ENCODE data around the gene HAND2.

Gene HAND2

GRCh38 chr4:173507471-173508385 lies 22.3 kb downstream of the HAND2 start:
- Histone ChIP-seq H3K27me3 (replicated peaks in 2 of 5; ENCODE audit: control insufficient read depth in 4 of 5, insufficient read depth in 5 of 5, low read length in 4 of 5) (peaks cover 28 to 100% (median 73%) of the 10 kb centered on the region in 5 experiments), H3K4me3 (ENCODE audit: control insufficient read depth in 1 of 7, extremely low read depth in 1 of 7, insufficient read depth in 4 of 7, low read depth in 2 of 7, low read length in 6 of 7) (peak overlapping the region in 1 of 7 experiments; percentile 54), H3K4me1 (ENCODE audit: control extremely low read depth in 1 of 4, control insufficient read depth in 4 of 4, insufficient read depth in 4 of 4, low read length in 3 of 4) (peaks cover 0 to 37% (median 34%) of the 10 kb centered on the region in 4 experiments), H3K27ac (ENCODE audit: insufficient read depth in 1 of 2, low read depth in 1 of 2, low read length in 2 of 2, poor library complexity in 1 of 2, severe bottlenecking in 2 of 2) (no peak overlapping the region), H3K9me3 (ENCODE audit: control extremely low read depth in 1 of 5, control insufficient read depth in 4 of 5, insufficient read depth in 2 of 5, low read depth in 1 of 5, low read length in 4 of 5) (peaks cover 0 to 4% (median 0%) of the 10 kb centered on the region in 5 experiments), H3K36me3 (ENCODE audit: control insufficient read depth in 4 of 4, insufficient read depth in 4 of 4, low read length in 3 of 4) (no peaks in the 10 kb centered on the region)
- WGBS (ENCODE audit: insufficient coverage): 9% methylated on average over 19 of the region's 27 CpGs
- DNase-seq: no peak
- ChIA-PET CTCF (interaction anchor here (1.8 kb wide), 1 partner anchor 21 kb away, joined by 5 read pairs; no protein-coding TSS in a partner anchor), POLR2A (no interaction called here)

DNA sequence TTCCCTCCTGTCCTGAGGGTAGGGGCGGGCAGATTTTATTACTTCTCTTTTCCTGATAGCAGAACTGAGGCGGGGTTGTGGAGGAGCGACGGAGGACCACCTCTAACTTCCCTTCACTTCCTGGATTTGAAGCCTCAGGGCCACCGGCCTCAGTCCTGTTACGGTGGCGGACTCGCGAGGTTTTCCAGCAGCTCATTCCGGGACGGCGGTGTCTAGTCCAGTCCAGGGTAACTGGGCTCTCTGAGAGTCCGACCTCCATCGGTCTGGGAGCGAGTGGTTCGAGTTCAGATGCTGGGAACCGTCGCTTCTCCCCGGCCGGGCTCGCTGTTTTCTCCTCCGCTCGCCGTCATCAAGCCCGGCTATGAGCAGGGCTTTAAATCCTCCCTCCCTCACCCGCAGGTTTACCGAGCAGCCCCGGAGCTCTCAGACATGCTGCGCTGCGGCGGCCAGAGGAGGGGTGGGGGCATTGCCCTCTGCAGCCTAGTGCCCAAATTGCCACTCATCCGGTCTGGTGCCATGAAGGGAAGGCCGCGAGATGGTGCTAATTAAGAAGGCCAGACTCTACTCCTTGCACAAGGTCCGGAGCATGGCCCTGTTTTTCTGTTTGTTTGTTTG lies 23.3 kb downstream of the HAND2 start:
- under 1% methylated on average over 30 of the region's 35 CpGs for WGBS (ENCODE audit: insufficient coverage)
- DNase-seq: peak in 1 of 3 donors; percentile 61
- ChIA-PET POLR2A (no interaction called here), CTCF (interaction anchor here (0.8 to 1.8 kb wide), 2 partner anchors 11 to 12 kb away, joined by 3 to 5 read pairs; no protein-coding TSS in a partner anchor)
- H3K4me3 ChIP-seq (ENCODE audit: control insufficient read depth in 1 of 7, extremely low read depth in 1 of 7, insufficient read depth in 4 of 7, low read depth in 2 of 7, low read length in 6 of 7): peak overlapping the region in 4 of 7 experiments; percentile 10 to 54 (median 38)
- H3K4me1 ChIP-seq (ENCODE audit: control extremely low read depth in 1 of 4, control insufficient read depth in 4 of 4, insufficient read depth in 4 of 4, low read length in 3 of 4): peaks cover 0 to 48% (median 38%) of the 10 kb centered on the region in 4 experiments
- H3K27ac ChIP-seq (ENCODE audit: insufficient read depth in 1 of 2, low read depth in 1 of 2, low read length in 2 of 2, poor library complexity in 1 of 2, severe bottlenecking in 2 of 2): no peak overlapping the region
- peaks cover 0 to under 1% (median 0%) of the 10 kb centered on the region in 5 experiments for H3K9me3 ChIP-seq (ENCODE audit: control extremely low read depth in 1 of 5, control insufficient read depth in 4 of 5, insufficient read depth in 2 of 5, low read depth in 1 of 5, low read length in 4 of 5)
- H3K27me3 ChIP-seq (replicated peaks in 2 of 5; ENCODE audit: control insufficient read depth in 4 of 5, insufficient read depth in 5 of 5, low read length in 4 of 5): peaks cover 20 to 100% (median 68%) of the 10 kb centered on the region in 5 experiments
- no peaks in the 10 kb centered on the region for H3K36me3 ChIP-seq (ENCODE audit: control insufficient read depth in 4 of 4, insufficient read depth in 4 of 4, low read length in 3 of 4)

- CTCF ChIA-PET: interaction anchor here (0.8 to 1.8 kb wide), 13 partner anchors 9 to 618 kb away, joined by 3 to 5 read pairs (median 3); no protein-coding TSS in a partner anchor
- Histone ChIP-seq H3K27ac (ENCODE audit: insufficient read depth in 1 of 2, low read depth in 1 of 2, low read length in 2 of 2, poor library complexity in 1 of 2, severe bottlenecking in 2 of 2) (no peak overlapping the region), H3K36me3 (ENCODE audit: control insufficient read depth in 4 of 4, insufficient read depth in 4 of 4, low read length in 3 of 4) (no peaks in the 10 kb centered on the region), H3K4me3 (ENCODE audit: control insufficient read depth in 1 of 7, extremely low read depth in 1 of 7, insufficient read depth in 4 of 7, low read depth in 2 of 7, low read length in 6 of 7) (peak overlapping the region in 2 of 7 experiments; percentile 10 to 26), H3K9me3 (ENCODE audit: control extremely low read depth in 1 of 5, control insufficient read depth in 4 of 5, insufficient read depth in 2 of 5, low read depth in 1 of 5, low read length in 4 of 5) (peaks cover 0 to 7% (median 2%) of the 10 kb centered on the region in 5 experiments), H3K4me1 (ENCODE audit: control extremely low read depth in 1 of 4, control insufficient read depth in 4 of 4, insufficient read depth in 4 of 4, low read length in 3 of 4) (peaks cover 0 to 55% (median 41%) of the 10 kb centered on the region in 4 experiments), H3K27me3 (replicated peaks in 2 of 5; ENCODE audit: control insufficient read depth in 4 of 5, insufficient read depth in 5 of 5, low read length in 4 of 5) (peaks cover 20 to 100% (median 69%) of the 10 kb centered on the region in 5 experiments)
- DNase-seq: peak in 1 of 3 donors; percentile 61
- WGBS (ENCODE audit: insufficient coverage): 0% methylated on average over 4 of the region's 9 CpGs
- POLR2A ChIA-PET: no interaction called here
These were observed 24.0 kb downstream of the HAND2 start for GRCh38 chr4:173505924-173506518.

- CTCF ChIA-PET: interaction anchor here (1.0 to 3.3 kb wide), 5 partner anchors 10 to 86 kb away, joined by 3 to 13 read pairs (median 5); no protein-coding TSS in a partner anchor
These were observed 25.9 kb downstream of the HAND2 start for GRCh38 chr4:173504181-173504503.

GRCh38 chr4:173503330-173504180 lies 26.5 kb downstream of the HAND2 start:
- Histone ChIP-seq H3K27me3 (replicated peaks in 2 of 5; ENCODE audit: control insufficient read depth in 4 of 5, insufficient read depth in 5 of 5, low read length in 4 of 5) (peaks cover 22 to 100% (median 78%) of the 10 kb centered on the region in 5 experiments), H3K4me1 (ENCODE audit: control extremely low read depth in 1 of 4, control insufficient read depth in 4 of 4, insufficient read depth in 4 of 4, low read length in 3 of 4) (peaks cover 0 to 53% (median 38%) of the 10 kb centered on the region in 4 experiments), H3K4me3 (ENCODE audit: control insufficient read depth in 1 of 7, extremely low read depth in 1 of 7, insufficient read depth in 4 of 7, low read depth in 2 of 7, low read length in 6 of 7) (no peak overlapping the region), H3K9me3 (ENCODE audit: control extremely low read depth in 1 of 5, control insufficient read depth in 4 of 5, insufficient read depth in 2 of 5, low read depth in 1 of 5, low read length in 4 of 5) (peaks cover 0 to 18% (median 2%) of the 10 kb centered on the region in 5 experiments), H3K36me3 (ENCODE audit: control insufficient read depth in 4 of 4, insufficient read depth in 4 of 4, low read length in 3 of 4) (no peaks in the 10 kb centered on the region), H3K27ac (ENCODE audit: insufficient read depth in 1 of 2, low read depth in 1 of 2, low read length in 2 of 2, poor library complexity in 1 of 2, severe bottlenecking in 2 of 2) (no peak overlapping the region)
- POLR2A ChIA-PET: no interaction called here
- 31% methylated on average over 11 of the region's 13 CpGs for WGBS (ENCODE audit: insufficient coverage)
- CTCF ChIA-PET: interaction anchor here (0.8 to 3.3 kb wide), 8 partner anchors 9 to 85 kb away, joined by 3 to 13 read pairs (median 4); no protein-coding TSS in a partner anchor
- peak in 1 of 3 donors; percentile 57 for DNase-seq

More at GRCh38 chr4:173504181-173504503, 25.9 kb downstream of the HAND2 start:
- WGBS (ENCODE audit: insufficient coverage): 80% methylated on average over 1 of the region's 7 CpGs
- POLR2A ChIA-PET: no interaction called here
- Histone ChIP-seq H3K4me3 (ENCODE audit: control insufficient read depth in 1 of 7, extremely low read depth in 1 of 7, insufficient read depth in 4 of 7, low read depth in 2 of 7, low read length in 6 of 7) (no peak overlapping the region), H3K4me1 (ENCODE audit: control extremely low read depth in 1 of 4, control insufficient read depth in 4 of 4, insufficient read depth in 4 of 4, low read length in 3 of 4) (peaks cover 0 to 59% (median 44%) of the 10 kb centered on the region in 4 experiments), H3K36me3 (ENCODE audit: control insufficient read depth in 4 of 4, insufficient read depth in 4 of 4, low read length in 3 of 4) (no peaks in the 10 kb centered on the region), H3K27me3 (replicated peaks in 2 of 5; ENCODE audit: control insufficient read depth in 4 of 5, insufficient read depth in 5 of 5, low read length in 4 of 5) (peaks cover 20 to 100% (median 78%) of the 10 kb centered on the region in 5 experiments), H3K27ac (ENCODE audit: insufficient read depth in 1 of 2, low read depth in 1 of 2, low read length in 2 of 2, poor library complexity in 1 of 2, severe bottlenecking in 2 of 2) (no peak overlapping the region), H3K9me3 (ENCODE audit: control extremely low read depth in 1 of 5, control insufficient read depth in 4 of 5, insufficient read depth in 2 of 5, low read depth in 1 of 5, low read length in 4 of 5) (peaks cover 0 to 18% (median 2%) of the 10 kb centered on the region in 5 experiments)
- DNase-seq: no peak

GRCh38 chr4:173502282-173502681 lies 27.7 kb downstream of the HAND2 start:
- H3K27ac ChIP-seq (ENCODE audit: insufficient read depth in 1 of 2, low read depth in 1 of 2, low read length in 2 of 2, poor library complexity in 1 of 2, severe bottlenecking in 2 of 2): no peak overlapping the region
- peaks cover 22 to 97% (median 69%) of the 10 kb centered on the region in 5 experiments for H3K27me3 ChIP-seq (replicated peaks in 2 of 5; ENCODE audit: control insufficient read depth in 4 of 5, insufficient read depth in 5 of 5, low read length in 4 of 5)
- H3K9me3 ChIP-seq (ENCODE audit: control extremely low read depth in 1 of 5, control insufficient read depth in 4 of 5, insufficient read depth in 2 of 5, low read depth in 1 of 5, low read length in 4 of 5): peaks cover 0 to 18% (median 2%) of the 10 kb centered on the region in 5 experiments
- 0% methylated on average over 5 of the region's 5 CpGs for WGBS (ENCODE audit: insufficient coverage)
- DNase-seq: peak in 2 of 3 donors; percentile 74 to 78
- ChIA-PET POLR2A (no interaction called here), CTCF (interaction anchor here (0.8 to 3.3 kb wide), 5 partner anchors 12 to 195 kb away, joined by 3 to 13 read pairs (median 3); no protein-coding TSS in a partner anchor)
- no peaks in the 10 kb centered on the region for H3K36me3 ChIP-seq (ENCODE audit: control insufficient read depth in 4 of 4, insufficient read depth in 4 of 4, low read length in 3 of 4)
- peak overlapping the region in 1 of 7 experiments; percentile 43 for H3K4me3 ChIP-seq (ENCODE audit: control insufficient read depth in 1 of 7, extremely low read depth in 1 of 7, insufficient read depth in 4 of 7, low read depth in 2 of 7, low read length in 6 of 7)
- H3K4me1 ChIP-seq (ENCODE audit: control extremely low read depth in 1 of 4, control insufficient read depth in 4 of 4, insufficient read depth in 4 of 4, low read length in 3 of 4): peaks cover 0 to 42% (median 27%) of the 10 kb centered on the region in 4 experiments
